Measurements from ENCODE around the gene VASN. TPM values are rescaled to one million over a fixed set of nuclear protein-coding genes. Genes with fewer than 3 reads are reported as not detected.

VASN gene
- total RNA-seq, 1 donor from 2014 or later: 37.6 TPM

DNA sequence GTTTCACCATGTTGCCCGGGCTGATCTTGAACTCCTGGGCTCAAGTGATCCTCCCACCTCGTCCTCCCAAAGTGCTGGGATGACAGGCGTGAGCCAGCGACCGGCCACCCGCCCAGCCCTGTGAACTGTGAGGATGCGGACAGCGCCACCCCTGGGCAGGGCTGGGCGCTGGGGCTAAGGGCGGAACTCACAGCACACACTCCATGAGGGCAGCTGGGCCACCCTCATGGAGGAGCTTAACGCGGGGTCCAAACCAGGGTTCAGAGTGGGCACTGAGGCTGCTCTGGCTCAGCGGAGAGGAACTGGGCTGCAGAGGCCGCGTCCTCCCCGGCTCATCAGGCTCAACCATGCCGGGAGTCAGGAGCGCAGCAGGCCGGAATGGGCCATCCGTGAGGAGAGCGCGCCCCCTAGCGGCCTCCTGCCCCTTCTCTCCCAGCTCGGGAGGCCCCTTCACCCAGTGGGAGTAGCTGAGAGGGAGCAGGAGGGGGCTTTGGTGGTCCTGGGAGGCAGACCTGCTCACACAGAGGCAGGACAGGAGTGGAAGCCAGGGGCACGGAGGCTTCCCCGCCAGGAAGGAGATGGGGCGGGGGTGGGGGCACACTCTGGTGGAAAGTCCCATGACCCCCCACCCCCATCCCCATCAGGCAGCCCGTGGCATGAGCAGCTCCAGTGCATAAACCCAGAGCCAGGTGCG is 30.9 kb downstream of the VASN start:
- Mint-ChIP-seq H3K36me3 (peaks cover 2% of the 10 kb centered on the region), H3K9me3 (no peaks in the 10 kb centered on the region), H3K27ac (no peak overlapping the region), H3K4me1 (peaks cover 2% of the 10 kb centered on the region), H3K4me3 (peak overlapping the region; percentile 53), H3K27me3 (ENCODE audit: low read depth) (no peaks in the 10 kb centered on the region)
- TF ChIP-seq, protein P1, sequence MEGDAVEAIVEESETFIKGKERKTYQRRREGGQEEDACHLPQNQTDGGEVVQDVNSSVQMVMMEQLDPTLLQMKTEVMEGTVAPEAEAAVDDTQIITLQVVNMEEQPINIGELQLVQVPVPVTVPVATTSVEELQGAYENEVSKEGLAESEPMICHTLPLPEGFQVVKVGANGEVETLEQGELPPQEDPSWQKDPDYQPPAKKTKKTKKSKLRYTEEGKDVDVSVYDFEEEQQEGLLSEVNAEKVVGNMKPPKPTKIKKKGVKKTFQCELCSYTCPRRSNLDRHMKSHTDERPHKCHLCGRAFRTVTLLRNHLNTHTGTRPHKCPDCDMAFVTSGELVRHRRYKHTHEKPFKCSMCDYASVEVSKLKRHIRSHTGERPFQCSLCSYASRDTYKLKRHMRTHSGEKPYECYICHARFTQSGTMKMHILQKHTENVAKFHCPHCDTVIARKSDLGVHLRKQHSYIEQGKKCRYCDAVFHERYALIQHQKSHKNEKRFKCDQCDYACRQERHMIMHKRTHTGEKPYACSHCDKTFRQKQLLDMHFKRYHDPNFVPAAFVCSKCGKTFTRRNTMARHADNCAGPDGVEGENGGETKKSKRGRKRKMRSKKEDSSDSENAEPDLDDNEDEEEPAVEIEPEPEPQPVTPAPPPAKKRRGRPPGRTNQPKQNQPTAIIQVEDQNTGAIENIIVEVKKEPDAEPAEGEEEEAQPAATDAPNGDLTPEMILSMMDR (IDR thresholded peaks at IDR 0.05; ENCODE audit: unreplicated experiment): peak; percentile 96
- DNase-seq (ENCODE audit: low spot score in 2 of 2, unreplicated experiment in 2 of 2): peak; percentile 88 to 96

- Mint-ChIP-seq H3K4me3 (no peak overlapping the region), H3K36me3 (peaks cover 2% of the 10 kb centered on the region), H3K27ac (no peak overlapping the region), H3K4me1 (peaks cover 2% of the 10 kb centered on the region), H3K9me3 (no peaks in the 10 kb centered on the region), H3K27me3 (ENCODE audit: low read depth) (no peaks in the 10 kb centered on the region)
- no peak for DNase-seq (ENCODE audit: low spot score in 2 of 2, unreplicated experiment in 2 of 2)
- TF ChIP-seq, protein P1 (IDR thresholded peaks at IDR 0.05; ENCODE audit: unreplicated experiment): no peak
These were observed 31.7 kb downstream of the VASN start for GRCh38 chr16:4403133-4403949.

- peaks cover 2% of the 10 kb centered on the region for H3K36me3 Mint-ChIP-seq
- peaks cover 2% of the 10 kb centered on the region for H3K4me1 Mint-ChIP-seq
- TF ChIP-seq, protein P1 (IDR thresholded peaks at IDR 0.05; ENCODE audit: unreplicated experiment): peak; percentile 55
- peak overlapping the region; percentile 43 for H3K27ac Mint-ChIP-seq
- H3K9me3 Mint-ChIP-seq: no peaks in the 10 kb centered on the region
- no peak overlapping the region for H3K4me3 Mint-ChIP-seq
- H3K27me3 Mint-ChIP-seq (ENCODE audit: low read depth): no peaks in the 10 kb centered on the region
- DNase-seq (ENCODE audit: low spot score in 2 of 2, unreplicated experiment in 2 of 2): peak in 1 of 2 experiments; percentile 62
These were observed 32.8 kb downstream of the VASN start for GRCh38 chr16:4404247-4404966.

GRCh38 chr16:4404967-4405696 is 33.5 kb downstream of the VASN start:
- Mint-ChIP-seq H3K27ac (no peak overlapping the region), H3K36me3 (peaks cover 2% of the 10 kb centered on the region), H3K9me3 (no peaks in the 10 kb centered on the region), H3K4me3 (no peak overlapping the region), H3K4me1 (peaks cover 2% of the 10 kb centered on the region), H3K27me3 (ENCODE audit: low read depth) (no peaks in the 10 kb centered on the region)
- DNase-seq (ENCODE audit: low spot score in 2 of 2, unreplicated experiment in 2 of 2): no peak
- TF ChIP-seq, protein P1 (IDR thresholded peaks at IDR 0.05; ENCODE audit: unreplicated experiment): no peak
